Cardiac fibroblast (primary cell): Measurements from ENCODE around the gene MYH15.
A peak's percentile ranks its signal among the peaks of the same experiment; 100 is the strongest.

Experiments used
- DNase-seq, 2 donors: peaks; one replicate each; pipeline versions ENCODE4 v3.0.0 to v3.0.0-alpha.2; 2010; ENCODE audit warnings: low read depth in 2 of 2
- H3K4me3 ChIP-seq, 2 donors: replicated peaks in 1 of 2; 1 replicate in 1 of 2; 2 replicates in 1 of 2; pipeline ENCODE4 v1.5.1; 2011; ENCODE audit warnings: low read depth in 2 of 2, low read length in 2 of 2, mild to moderate bottlenecking in 2 of 2, moderate library complexity in 1 of 2
- TF ChIP-seq, protein P1 (sequence below): IDR thresholded peaks from one replicate; pipeline ENCODE4 v1.5.1; 2011; ENCODE audit warnings: low read depth, mild to moderate bottlenecking, low read length, inconsistent platforms

The MYH15 gene

DNA sequence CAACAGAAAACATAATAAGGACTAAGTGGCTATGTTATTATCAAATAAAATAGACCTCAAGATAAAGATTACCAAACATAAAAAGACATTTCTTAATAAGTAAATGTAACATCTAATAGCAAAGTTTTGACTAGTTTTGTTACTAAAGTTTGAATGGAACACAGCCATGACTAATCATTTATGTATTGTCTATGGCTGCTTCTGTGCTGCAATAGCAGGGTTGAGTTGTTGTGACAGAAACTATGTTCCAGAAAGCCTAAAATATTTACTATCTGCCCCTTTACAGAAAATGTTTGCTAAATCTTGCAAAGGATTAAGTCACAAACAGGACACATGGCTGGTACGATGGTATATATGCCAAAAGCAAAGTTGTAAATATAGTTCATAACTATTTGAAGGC lies 37.9 kb upstream of the MYH15 start:
- no peak overlapping the region for H3K4me3 ChIP-seq
- TF ChIP-seq, protein P1, sequence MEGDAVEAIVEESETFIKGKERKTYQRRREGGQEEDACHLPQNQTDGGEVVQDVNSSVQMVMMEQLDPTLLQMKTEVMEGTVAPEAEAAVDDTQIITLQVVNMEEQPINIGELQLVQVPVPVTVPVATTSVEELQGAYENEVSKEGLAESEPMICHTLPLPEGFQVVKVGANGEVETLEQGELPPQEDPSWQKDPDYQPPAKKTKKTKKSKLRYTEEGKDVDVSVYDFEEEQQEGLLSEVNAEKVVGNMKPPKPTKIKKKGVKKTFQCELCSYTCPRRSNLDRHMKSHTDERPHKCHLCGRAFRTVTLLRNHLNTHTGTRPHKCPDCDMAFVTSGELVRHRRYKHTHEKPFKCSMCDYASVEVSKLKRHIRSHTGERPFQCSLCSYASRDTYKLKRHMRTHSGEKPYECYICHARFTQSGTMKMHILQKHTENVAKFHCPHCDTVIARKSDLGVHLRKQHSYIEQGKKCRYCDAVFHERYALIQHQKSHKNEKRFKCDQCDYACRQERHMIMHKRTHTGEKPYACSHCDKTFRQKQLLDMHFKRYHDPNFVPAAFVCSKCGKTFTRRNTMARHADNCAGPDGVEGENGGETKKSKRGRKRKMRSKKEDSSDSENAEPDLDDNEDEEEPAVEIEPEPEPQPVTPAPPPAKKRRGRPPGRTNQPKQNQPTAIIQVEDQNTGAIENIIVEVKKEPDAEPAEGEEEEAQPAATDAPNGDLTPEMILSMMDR: no peak
- DNase-seq: peak; percentile 42 to 68

DNA sequence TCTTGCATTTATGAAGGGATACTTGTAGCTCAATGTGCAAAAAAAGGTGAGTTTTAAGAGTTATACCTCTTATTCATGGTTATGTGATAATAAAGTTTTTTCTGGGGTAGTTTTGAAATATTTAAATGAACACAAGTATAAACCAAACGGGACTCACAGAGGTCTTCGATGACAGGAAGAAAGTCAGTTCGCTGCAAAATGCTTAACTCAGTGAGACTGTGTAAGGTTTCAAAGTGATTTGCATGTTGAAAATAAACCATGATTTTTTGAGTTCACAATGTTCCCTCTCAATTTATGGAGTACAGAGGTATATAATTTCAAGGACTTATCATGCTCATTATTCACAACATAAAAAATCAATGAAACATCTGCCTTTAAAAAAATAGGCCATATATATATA lies 36.3 kb upstream of the MYH15 start:
- no peak overlapping the region for H3K4me3 ChIP-seq
- TF ChIP-seq, protein P1: no peak
- peak in 1 of 2 donors; percentile 9 for DNase-seq

DNA sequence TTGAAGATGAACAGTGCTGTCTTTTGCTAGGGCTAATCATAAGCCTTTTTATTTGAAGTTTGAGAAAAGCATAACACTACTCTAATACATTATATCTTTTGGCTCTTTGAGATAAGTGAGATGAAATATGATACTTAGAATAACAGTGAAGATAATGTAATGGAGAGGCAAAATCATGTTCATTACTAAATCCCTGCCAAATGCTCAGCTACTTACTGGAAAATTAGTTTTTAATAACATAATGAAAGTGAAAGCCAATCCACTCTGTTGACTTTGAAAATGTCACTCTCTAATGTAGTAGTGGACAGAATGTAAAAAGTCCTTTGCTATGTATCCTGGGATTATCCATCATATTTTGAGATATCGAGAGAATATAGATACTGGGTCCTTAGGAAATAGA lies 35.9 kb upstream of the MYH15 start:
- no peak overlapping the region for H3K4me3 ChIP-seq
- peak; percentile 26 to 31 for DNase-seq
- TF ChIP-seq, protein P1: no peak

DNA sequence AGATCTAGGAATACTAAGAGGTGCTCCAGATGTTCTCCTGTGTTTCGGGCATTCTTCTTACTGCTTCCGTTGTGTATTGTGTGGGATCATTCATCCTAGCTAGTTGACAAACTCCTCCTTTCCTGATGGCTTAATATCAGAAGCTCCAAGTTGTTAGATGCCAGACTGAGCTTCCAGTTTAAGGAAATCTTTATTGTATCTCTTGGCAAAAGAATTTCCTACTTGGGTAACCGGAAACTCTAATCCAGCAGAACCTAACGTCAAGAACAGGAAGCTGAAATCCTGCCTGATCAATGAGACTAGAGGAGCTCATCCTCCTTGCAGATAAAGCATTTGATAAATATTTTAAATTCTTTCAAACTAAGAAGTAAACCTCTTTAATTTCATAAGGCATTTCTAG lies 27.7 kb upstream of the MYH15 start:
- H3K4me3 ChIP-seq: no peak overlapping the region
- TF ChIP-seq, protein P1: no peak
- no peak for DNase-seq

DNA sequence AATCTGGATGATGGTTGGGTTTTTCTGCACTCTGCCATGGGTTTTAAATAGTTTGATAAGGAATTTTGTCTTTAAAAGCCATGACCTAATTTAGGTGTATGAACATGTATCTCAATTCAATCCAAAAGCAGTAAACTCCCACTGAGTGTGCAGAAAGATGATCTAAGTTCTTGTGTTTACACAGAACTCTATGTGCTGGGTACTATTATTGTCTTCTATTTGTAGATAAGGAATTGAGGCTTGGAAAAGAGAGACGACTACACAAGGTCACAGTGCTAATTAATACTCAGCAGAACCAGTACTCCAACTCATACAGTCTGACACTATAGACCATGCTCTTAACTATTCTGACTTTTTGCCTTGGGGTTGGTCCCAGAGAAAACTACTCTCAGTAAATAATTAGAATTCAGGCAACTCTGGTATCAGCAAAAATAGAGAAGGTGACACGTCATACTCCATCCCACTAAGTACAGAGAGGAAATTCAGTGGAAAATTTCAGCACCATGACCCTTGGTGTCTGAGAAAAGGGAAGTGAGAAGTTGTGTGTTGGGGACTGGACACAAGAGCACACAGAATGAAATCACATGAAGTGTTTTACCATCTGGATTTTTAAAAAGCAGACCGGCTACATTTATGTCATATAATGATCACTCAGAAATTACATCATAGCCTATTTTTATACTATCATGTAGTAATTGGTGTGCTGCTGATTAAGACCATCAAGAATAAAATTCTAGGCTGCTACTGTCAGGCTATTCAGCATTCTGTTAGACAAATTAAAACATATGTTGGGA lies 18.3 kb upstream of the MYH15 start:
- H3K4me3 ChIP-seq: no peak overlapping the region
- no peak for DNase-seq
- TF ChIP-seq, protein P1: no peak

DNA sequence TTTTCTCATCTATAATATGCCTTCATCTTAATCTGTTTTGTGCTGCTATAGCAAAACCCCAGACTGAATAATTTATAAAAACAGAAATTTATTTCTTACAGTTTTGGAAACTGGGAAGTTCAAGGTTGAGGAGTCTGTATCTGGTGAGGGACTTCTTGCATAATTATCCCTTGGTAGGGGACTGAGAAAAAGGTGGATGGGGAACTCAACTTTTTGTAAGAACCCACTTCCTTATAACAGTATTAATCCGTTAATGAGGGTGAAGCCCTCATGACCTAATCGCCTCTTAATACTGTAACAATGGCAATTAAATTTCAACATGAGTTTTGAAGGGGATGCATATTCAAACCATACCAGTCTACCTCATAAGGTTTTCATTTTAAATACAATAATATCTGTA lies 17.4 kb upstream of the MYH15 start:
- H3K4me3 ChIP-seq: no peak overlapping the region
- no peak for DNase-seq
- TF ChIP-seq, protein P1: no peak

DNA sequence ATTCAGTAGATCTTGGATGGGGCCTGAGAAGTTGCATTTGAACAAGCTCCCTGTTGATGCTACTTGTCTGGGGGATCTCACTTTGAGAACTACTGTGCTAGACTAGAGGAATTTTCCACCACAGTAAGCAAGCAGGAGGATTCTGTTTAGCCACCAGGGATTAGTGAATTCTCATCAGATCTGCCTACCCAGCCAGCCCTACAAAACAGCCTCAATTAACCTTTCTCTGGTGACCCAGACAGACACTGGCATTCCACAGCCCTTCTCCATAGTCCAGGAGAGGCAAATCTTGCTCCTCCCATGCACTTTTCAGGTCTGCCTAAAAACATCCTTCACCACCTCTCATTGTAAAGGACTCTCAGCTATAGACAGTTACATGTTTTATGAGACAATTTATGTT lies 16.7 kb upstream of the MYH15 start:
- no peak overlapping the region for H3K4me3 ChIP-seq
- TF ChIP-seq, protein P1: no peak
- DNase-seq: no peak
